NT2/D1 (cell line): ENCODE data around the gene GIMAP8.

Experiments
- SUZ12 ChIP-seq: IDR thresholded peaks from 2 replicates; pipeline ENCODE4 v1.6.1; 2011; ENCODE audit not compliant: insufficient read length, insufficient read depth; ENCODE audit errors: extremely low read depth
- ZNF274 ChIP-seq: IDR thresholded peaks from 2 replicates; pipeline ENCODE4 v1.6.1; 2011; ENCODE audit warnings: mild to moderate bottlenecking, low read depth, low read length

DNA sequence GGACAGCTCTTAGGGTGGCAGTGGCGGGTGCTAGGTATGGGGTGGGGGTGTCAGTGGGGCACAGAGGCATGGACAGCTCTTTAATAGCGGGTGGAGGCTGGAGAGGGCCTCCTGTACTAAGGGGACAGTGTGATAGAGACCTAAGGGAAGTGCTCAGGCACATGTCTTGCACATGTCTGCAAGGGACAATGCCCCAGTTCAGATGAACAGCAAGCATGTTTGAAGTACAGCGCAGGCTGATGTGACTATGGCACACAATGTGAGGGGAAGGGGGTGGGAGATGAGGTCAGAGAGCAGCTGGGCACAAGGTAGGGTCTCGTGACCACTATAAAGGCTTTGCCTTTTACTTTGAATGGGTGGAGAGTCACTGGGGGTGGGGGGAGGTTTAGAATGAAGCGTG, 3.5 kb downstream of the GIMAP8 start:
- TF ChIP-seq ZNF274: no peak
- TF ChIP-seq SUZ12: no peak
